ENCODE data around the gene SYT5.

DNA sequence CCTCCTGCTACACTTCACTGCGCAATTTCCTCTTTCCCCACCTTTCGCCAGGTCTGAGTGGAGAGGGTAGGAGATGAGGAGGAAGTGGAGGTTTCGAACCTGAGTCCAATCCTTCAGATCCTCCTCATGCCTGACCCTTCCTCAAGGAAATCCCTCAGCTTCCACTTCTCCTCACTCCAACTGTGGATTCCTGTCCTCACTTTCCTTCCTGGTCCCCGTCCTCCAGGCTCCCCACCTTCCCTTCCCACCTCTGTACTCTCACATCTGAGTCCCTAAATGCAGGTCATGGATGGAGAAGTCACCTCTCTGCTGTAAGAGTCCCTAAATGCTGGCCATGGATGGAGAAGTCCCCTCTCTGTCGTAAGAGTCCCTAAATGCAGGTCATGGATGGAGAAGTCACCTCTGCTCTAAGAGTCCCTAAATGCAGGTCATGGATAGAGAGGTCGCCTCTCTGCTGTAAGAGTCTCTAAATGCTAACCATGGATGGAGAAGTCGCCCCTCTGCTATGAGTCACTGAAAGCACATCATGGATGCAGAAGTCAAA is 45.4 kb upstream of the SYT5 start:
- TF ChIP-seq, protein P1, sequence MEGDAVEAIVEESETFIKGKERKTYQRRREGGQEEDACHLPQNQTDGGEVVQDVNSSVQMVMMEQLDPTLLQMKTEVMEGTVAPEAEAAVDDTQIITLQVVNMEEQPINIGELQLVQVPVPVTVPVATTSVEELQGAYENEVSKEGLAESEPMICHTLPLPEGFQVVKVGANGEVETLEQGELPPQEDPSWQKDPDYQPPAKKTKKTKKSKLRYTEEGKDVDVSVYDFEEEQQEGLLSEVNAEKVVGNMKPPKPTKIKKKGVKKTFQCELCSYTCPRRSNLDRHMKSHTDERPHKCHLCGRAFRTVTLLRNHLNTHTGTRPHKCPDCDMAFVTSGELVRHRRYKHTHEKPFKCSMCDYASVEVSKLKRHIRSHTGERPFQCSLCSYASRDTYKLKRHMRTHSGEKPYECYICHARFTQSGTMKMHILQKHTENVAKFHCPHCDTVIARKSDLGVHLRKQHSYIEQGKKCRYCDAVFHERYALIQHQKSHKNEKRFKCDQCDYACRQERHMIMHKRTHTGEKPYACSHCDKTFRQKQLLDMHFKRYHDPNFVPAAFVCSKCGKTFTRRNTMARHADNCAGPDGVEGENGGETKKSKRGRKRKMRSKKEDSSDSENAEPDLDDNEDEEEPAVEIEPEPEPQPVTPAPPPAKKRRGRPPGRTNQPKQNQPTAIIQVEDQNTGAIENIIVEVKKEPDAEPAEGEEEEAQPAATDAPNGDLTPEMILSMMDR (conservative IDR thresholded peaks at IDR 0.05; ENCODE audit: low read length), result no peak
- TF ChIP-seq EZH2phosphoT487 (IDR thresholded peaks at IDR 0.05; ENCODE audit: borderline replicate concordance), result no peak
